GM12892 (cell line): ENCODE data around the gene TNFRSF19.

Experiments used
- POLR2A ChIP-seq: IDR thresholded peaks from 2 replicates; pipeline ENCODE4 v1.6.1; 2011; ENCODE audit warnings: low read depth, low read length, control low read depth
- POLR2AphosphoS5 ChIP-seq: IDR thresholded peaks from 2 replicates; pipeline ENCODE4 v1.6.1; 2011; ENCODE audit warnings: low read depth, low read length, control low read depth
- TAF1 ChIP-seq: IDR thresholded peaks from 2 replicates; pipeline ENCODE4 v1.6.1; 2011; ENCODE audit warnings: low read depth, mild to moderate bottlenecking, control low read depth, low read length, borderline replicate concordance

DNA sequence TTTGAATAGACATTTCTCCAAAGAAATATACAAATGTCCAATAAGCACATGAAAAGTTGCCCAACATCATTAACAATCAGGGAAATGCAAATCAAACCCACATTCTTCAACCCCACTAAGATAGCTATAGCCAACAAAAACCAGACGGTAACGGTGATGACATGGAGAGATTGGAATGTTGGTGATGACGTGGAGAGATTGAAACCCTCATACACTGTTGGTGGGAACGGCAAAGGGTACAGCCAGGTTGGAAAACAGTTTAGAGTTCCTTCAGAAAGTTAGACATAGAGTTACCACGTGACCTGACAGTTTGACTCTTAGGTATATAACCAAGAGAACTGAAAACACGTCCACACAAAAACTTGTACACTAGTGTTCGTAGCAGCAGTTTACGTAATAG lies 48.1 kb downstream of the TNFRSF19 start:
- TF ChIP-seq POLR2AphosphoS5: no peak
- no peak for TF ChIP-seq POLR2A
- TF ChIP-seq TAF1: no peak
